ENCODE results near the gene MTR. TPM values are rescaled to one million over a fixed set of nuclear protein-coding genes. Genes with fewer than 3 reads are reported as not detected.

Gene MTR
- total and polyA plus RNA-seq, 9 of the 15 experiments (the other 6 are each of a cell fraction or from before 2014, with no cell fraction given), result 3.4 to 44.3 (median 20.3) TPM

DNA sequence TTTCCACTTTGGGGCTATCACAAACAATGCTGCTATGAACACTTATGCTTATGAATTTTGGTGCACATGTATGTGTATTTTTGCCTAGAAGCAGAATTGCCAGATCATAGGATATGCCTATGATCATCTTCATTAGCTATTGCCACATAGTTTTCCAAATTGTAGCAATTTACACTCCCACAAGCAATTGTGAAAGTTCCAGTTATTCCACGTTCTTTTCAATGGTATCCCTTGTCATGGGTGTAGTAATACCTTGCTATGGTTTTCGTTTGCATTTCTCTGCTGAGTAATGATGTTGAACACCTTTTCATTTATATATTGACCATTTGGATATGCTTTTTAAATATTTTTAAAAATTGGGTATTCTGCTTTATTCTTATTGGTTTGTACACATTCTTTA lies 82.6 kb downstream of the MTR start:
- 71% methylated on average over 2 of the region's 2 CpGs for WGBS (ENCODE audit: insufficient coverage, low coverage, missing lambda C conversion rate)
- peaks cover 64% of the 10 kb centered on the region for H3K36me3 ChIP-seq (ENCODE audit: control insufficient read depth, insufficient read depth, low read length)

DNA sequence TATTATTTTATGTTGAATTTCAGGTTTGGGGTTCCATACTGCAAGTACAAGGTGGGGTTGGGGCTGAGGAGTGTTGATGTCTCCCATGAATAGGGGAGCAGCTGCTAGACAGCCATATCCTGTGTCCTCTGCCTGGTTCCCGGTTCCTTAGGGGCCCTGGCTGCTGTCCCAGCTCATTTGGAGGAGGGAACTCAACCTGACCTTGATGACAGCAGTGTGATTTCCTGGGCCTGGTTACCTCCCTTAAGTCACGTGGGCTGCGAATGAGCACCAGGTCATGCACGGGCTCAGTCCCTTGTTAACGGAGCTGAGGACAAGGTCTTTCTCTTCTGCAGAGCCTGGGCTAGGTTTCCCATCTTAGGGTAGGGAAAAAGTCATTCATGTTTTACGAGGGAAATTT lies 85.1 kb downstream of the MTR start:
- no peaks in the 10 kb centered on the region for H3K4me1 ChIP-seq (replicated peaks in 1 of 2; ENCODE audit: control insufficient read depth in 2 of 2, insufficient read depth in 2 of 2, low read length in 2 of 2)
- no peak overlapping the region for H3K4me3 ChIP-seq
- H3K9me3 ChIP-seq (replicated peaks; ENCODE audit: control insufficient read depth, insufficient read depth, low read depth, low read length), result no peaks in the 10 kb centered on the region
- CTCF ChIA-PET (ENCODE audit: low intra/inter-chr PET ratio), result no interaction called here
- TF ChIP-seq ZNF23 (CRISPR knock-in tag; IDR thresholded peaks at IDR 0.05), result no peak
- TF ChIP-seq, protein P1, sequence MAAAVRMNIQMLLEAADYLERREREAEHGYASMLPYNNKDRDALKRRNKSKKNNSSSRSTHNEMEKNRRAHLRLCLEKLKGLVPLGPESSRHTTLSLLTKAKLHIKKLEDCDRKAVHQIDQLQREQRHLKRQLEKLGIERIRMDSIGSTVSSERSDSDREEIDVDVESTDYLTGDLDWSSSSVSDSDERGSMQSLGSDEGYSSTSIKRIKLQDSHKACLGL (CRISPR knock-in tag; IDR thresholded peaks at IDR 0.05; ENCODE audit: borderline replicate concordance, poor library complexity, severe bottlenecking), result no peak
- no peak for TF ChIP-seq SMARCC2 (IDR thresholded peaks at IDR 0.05; ENCODE audit: low read depth)
- TF ChIP-seq CCNT2 (IDR thresholded peaks at IDR 0.05; ENCODE audit: borderline replicate concordance, extremely low read depth, insufficient read length, low read depth, low read length), result no peak
- no peak for TF ChIP-seq E2F3 (CRISPR knock-in tag; IDR thresholded peaks at IDR 0.05)
- TF ChIP-seq CAMTA2 (CRISPR knock-in tag; conservative IDR thresholded peaks at IDR 0.05), result no peak
- TF ChIP-seq ZNF3 (CRISPR knock-in tag; IDR thresholded peaks at IDR 0.05), result no peak
- no peak for TF ChIP-seq ZNF76 (CRISPR knock-in tag; IDR thresholded peaks at IDR 0.05; ENCODE audit: borderline replicate concordance)
- TF ChIP-seq MYC (IDR thresholded peaks at IDR 0.05; ENCODE audit: low read depth, low read length), result no peak
- no peak for TF ChIP-seq MYC (CRISPR knock-in tag; IDR thresholded peaks at IDR 0.05; ENCODE audit: borderline replicate concordance, low read depth)
- TF ChIP-seq FOSL1 (tag; conservative IDR thresholded peaks at IDR 0.05), result no peak
- TF ChIP-seq ETS2 (tag; IDR thresholded peaks at IDR 0.05; ENCODE audit: borderline replicate concordance, poor library complexity, severe bottlenecking), result no peak
- TF ChIP-seq CBX2 (IDR thresholded peaks at IDR 0.05; ENCODE audit: insufficient read depth, low read length, poor library complexity, severe bottlenecking), result no peak
- TF ChIP-seq ZNF232 (CRISPR knock-in tag; IDR thresholded peaks at IDR 0.05), result no peak
- H3K4me2 ChIP-seq (ENCODE audit: insufficient read depth, low read length), result no peak overlapping the region
- in situ Hi-C loops (cut with MboI), result no loop called here
- no peaks in the 10 kb centered on the region for H4K20me1 ChIP-seq (replicated peaks; ENCODE audit: control insufficient read depth, insufficient read depth, low read length)
- H2AFZ ChIP-seq (ENCODE audit: low read depth, low read length), result no peak overlapping the region
- no TSS peak for BruUV-seq (replicated peaks)
- H3K9ac ChIP-seq (ENCODE audit: insufficient read depth in 1 of 2, low read depth in 2 of 2, low read length in 2 of 2), result no peak overlapping the region
- no peaks in the 10 kb centered on the region for H3K27me3 ChIP-seq (ENCODE audit: control insufficient read depth in 2 of 2, insufficient read depth in 2 of 2, low read length in 2 of 2)
- no peak for ATAC-seq
- H3K27ac ChIP-seq (ENCODE audit: extremely low read depth, low read depth, low read length), result no peak overlapping the region
- POLR2A ChIA-PET, result interaction anchor here (0.5 to 1.2 kb wide), 6 partner anchors 8 to 187 kb away, joined by 3 read pairs; no protein-coding TSS in a partner anchor
- 83% methylated on average over 6 of the region's 6 CpGs for WGBS (ENCODE audit: insufficient coverage, low coverage, missing lambda C conversion rate)
- H3K79me2 ChIP-seq (ENCODE audit: control insufficient read depth, insufficient read depth, low read length), result no peaks in the 10 kb centered on the region
- H3K9me1 ChIP-seq (ENCODE audit: control insufficient read depth, insufficient read depth, low read length), result no peaks in the 10 kb centered on the region
- FAIRE-seq, result no peak
- H3K36me3 ChIP-seq (ENCODE audit: control insufficient read depth, insufficient read depth, low read length), result peaks cover 55% of the 10 kb centered on the region
- intact Hi-C loops (cut with micrococcal nuclease), result no loop called here
- DNase-seq (ENCODE audit: extremely low read depth in 1 of 4, low spot score in 3 of 4), result no peak

More for the DNA sequence above, 82.6 kb downstream of the MTR start:
- in situ Hi-C loops (cut with MboI) (no loop called here), intact Hi-C loops (cut with micrococcal nuclease) (loop anchor here (5.0 kb wide), 1 partner anchor 495 kb away; no protein-coding TSS in a partner anchor)
- Histone ChIP-seq H3K9me1 (ENCODE audit: control insufficient read depth, insufficient read depth, low read length) (no peaks in the 10 kb centered on the region), H3K4me2 (ENCODE audit: insufficient read depth, low read length) (no peak overlapping the region), H4K20me1 (replicated peaks; ENCODE audit: control insufficient read depth, insufficient read depth, low read length) (no peaks in the 10 kb centered on the region), H2AFZ (ENCODE audit: low read depth, low read length) (no peak overlapping the region), H3K4me1 (replicated peaks in 1 of 2; ENCODE audit: control insufficient read depth in 2 of 2, insufficient read depth in 2 of 2, low read length in 2 of 2) (no peaks in the 10 kb centered on the region), H3K79me2 (ENCODE audit: control insufficient read depth, insufficient read depth, low read length) (no peaks in the 10 kb centered on the region), H3K9me3 (replicated peaks; ENCODE audit: control insufficient read depth, insufficient read depth, low read depth, low read length) (no peaks in the 10 kb centered on the region), H3K9ac (ENCODE audit: insufficient read depth in 1 of 2, low read depth in 2 of 2, low read length in 2 of 2) (no peak overlapping the region), H3K27ac (ENCODE audit: extremely low read depth, low read depth, low read length) (no peak overlapping the region), H3K4me3 (no peak overlapping the region), H3K27me3 (ENCODE audit: control insufficient read depth in 2 of 2, insufficient read depth in 2 of 2, low read length in 2 of 2) (no peaks in the 10 kb centered on the region)
- no peak for ATAC-seq
- CTCF ChIA-PET (ENCODE audit: low intra/inter-chr PET ratio), result no interaction called here
- FAIRE-seq, result no peak
- POLR2A ChIA-PET, result interaction anchor here (1.4 kb wide), 1 partner anchor 11 kb away, joined by 3 read pairs; no protein-coding TSS in a partner anchor
- TF ChIP-seq ARID2 (IDR thresholded peaks at IDR 0.05) (no peak), RFX7 (CRISPR knock-in tag; IDR thresholded peaks at IDR 0.05) (no peak)
- no peak for DNase-seq (ENCODE audit: extremely low read depth in 1 of 4, low spot score in 3 of 4)
- no TSS peak for BruUV-seq (replicated peaks)

Data from K562 (cell line).